Measurements from ENCODE around the gene HLA-B.
A peak's percentile ranks its signal among the peaks of the same experiment; 100 is the strongest.

Gene HLA-B

DNA sequence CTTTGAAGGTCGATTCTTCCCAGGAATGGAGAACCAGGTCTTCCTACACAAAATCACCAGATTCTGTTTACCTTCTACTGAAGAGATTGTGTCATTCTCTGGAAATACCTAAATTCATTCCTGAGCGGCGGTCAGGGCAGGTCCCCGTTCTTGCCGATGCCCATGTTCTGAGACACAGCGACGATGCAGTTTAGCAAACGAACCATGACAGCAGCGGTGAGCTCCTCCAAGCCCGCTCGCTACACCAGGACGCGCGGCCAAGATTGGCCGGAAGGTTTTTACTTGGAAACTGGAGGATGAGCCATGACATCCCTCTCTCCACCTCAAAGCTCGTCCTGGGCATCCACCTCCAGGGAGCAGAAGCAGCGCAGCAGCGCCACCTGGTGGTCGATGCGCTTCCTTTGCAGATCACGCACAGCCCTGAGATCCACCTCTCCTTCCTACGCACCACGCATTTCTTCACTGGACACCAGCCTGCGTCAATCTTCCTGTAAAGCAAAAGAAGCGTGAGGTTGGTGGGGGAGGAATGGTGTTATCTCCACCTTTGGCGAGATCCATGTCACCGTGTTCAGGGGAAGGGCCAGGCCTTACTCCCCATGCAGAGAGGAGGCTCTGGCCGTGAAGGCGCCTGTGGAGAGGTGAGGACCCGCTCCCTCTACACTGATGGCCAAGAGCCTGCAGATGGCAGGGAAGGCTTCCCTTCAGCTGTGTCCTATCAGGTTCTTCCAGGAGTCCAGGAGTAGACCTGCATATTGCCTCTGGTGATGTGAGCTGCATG lies 9.9 kb upstream of the HLA-B start:
- H3K27ac ChIP-seq (ENCODE audit: low read length): no peak overlapping the region
- H3K9me3 ChIP-seq (ENCODE audit: insufficient read depth, low read length): no peaks in the 10 kb centered on the region
- no peaks in the 10 kb centered on the region for H4K20me1 ChIP-seq (ENCODE audit: insufficient read depth, low read length)
- peak overlapping the region; percentile 81 for H3K4me3 ChIP-seq (ENCODE audit: low read length)
- peaks cover 12% of the 10 kb centered on the region; the same call in 1 of the 2 replicates for H3K27me3 ChIP-seq (ENCODE audit: low read depth, low read length)
- TF ChIP-seq, protein P1, sequence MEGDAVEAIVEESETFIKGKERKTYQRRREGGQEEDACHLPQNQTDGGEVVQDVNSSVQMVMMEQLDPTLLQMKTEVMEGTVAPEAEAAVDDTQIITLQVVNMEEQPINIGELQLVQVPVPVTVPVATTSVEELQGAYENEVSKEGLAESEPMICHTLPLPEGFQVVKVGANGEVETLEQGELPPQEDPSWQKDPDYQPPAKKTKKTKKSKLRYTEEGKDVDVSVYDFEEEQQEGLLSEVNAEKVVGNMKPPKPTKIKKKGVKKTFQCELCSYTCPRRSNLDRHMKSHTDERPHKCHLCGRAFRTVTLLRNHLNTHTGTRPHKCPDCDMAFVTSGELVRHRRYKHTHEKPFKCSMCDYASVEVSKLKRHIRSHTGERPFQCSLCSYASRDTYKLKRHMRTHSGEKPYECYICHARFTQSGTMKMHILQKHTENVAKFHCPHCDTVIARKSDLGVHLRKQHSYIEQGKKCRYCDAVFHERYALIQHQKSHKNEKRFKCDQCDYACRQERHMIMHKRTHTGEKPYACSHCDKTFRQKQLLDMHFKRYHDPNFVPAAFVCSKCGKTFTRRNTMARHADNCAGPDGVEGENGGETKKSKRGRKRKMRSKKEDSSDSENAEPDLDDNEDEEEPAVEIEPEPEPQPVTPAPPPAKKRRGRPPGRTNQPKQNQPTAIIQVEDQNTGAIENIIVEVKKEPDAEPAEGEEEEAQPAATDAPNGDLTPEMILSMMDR (IDR thresholded peaks at IDR 0.05; ENCODE audit: low read depth, low read length): peak; percentile 83
- no peak for TF ChIP-seq EZH2phosphoT487 (IDR thresholded peaks at IDR 0.05; ENCODE audit: low read depth)
- peak overlapping the region; percentile 86 for H2AFZ ChIP-seq (ENCODE audit: low read depth, low read length)
- H3K36me3 ChIP-seq (replicated peaks; ENCODE audit: low read depth, low read length): no peaks in the 10 kb centered on the region
- H3K4me1 ChIP-seq (ENCODE audit: low read length): peaks cover 4% of the 10 kb centered on the region
- no peaks in the 10 kb centered on the region for H3K79me2 ChIP-seq (ENCODE audit: low read length)
- H3K4me2 ChIP-seq (ENCODE audit: low read length): peak overlapping the region; percentile 95
- peak overlapping the region; percentile 22; the same call in 1 of the 2 replicates for H3K9ac ChIP-seq (ENCODE audit: low read length)

DNA sequence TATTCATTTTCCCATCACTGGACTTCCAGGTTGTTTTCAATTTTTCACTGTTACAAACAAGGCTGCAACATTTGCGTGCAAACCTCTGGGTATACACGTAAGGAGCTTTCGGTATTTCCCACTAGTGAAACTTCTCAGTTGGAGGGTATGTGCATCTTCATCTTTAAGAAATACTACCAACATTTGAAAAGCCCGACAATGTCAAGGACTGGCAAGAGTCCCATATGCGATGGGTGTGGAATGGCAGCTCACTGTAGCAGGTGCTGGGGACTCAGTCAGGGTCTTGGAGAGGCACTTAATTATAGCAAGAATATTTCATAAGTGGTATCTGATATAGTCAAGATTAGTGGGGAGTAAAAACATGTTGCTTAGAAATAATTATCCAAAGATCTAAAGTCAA lies 8.9 kb upstream of the HLA-B start:
- peaks cover 12% of the 10 kb centered on the region; the same call in 1 of the 2 replicates for H3K27me3 ChIP-seq (ENCODE audit: low read depth, low read length)
- peaks cover 4% of the 10 kb centered on the region for H3K4me1 ChIP-seq (ENCODE audit: low read length)
- H3K79me2 ChIP-seq (ENCODE audit: low read length): no peaks in the 10 kb centered on the region
- H3K9ac ChIP-seq (ENCODE audit: low read length): no peak overlapping the region
- H3K36me3 ChIP-seq (replicated peaks; ENCODE audit: low read depth, low read length): no peaks in the 10 kb centered on the region
- TF ChIP-seq, protein P1 (IDR thresholded peaks at IDR 0.05; ENCODE audit: low read depth, low read length): no peak
- no peak for TF ChIP-seq EZH2phosphoT487 (IDR thresholded peaks at IDR 0.05; ENCODE audit: low read depth)
- H4K20me1 ChIP-seq (ENCODE audit: insufficient read depth, low read length): no peaks in the 10 kb centered on the region
- H2AFZ ChIP-seq (ENCODE audit: low read depth, low read length): no peak overlapping the region
- no peak overlapping the region for H3K4me2 ChIP-seq (ENCODE audit: low read length)
- no peaks in the 10 kb centered on the region for H3K9me3 ChIP-seq (ENCODE audit: insufficient read depth, low read length)
- H3K27ac ChIP-seq (ENCODE audit: low read length): no peak overlapping the region
- H3K4me3 ChIP-seq (ENCODE audit: low read length): no peak overlapping the region

DNA sequence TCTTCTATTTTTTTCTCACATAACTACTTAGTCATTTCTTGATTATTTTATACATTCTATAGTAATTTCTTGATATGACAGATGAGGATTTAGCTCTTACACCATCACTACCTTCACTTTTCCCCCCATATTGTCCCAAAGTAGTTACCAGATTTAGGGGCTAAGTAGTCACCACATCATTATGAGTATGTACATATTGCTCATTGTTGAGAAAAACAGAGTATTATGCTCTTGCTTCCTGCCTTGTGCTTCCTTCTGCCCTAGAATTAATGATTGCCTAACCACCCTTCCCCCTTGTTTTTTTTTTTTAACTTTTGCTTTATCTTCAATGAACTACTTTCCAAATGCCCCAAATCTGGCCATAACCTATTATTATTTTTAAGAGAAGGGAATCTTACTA lies 6.8 kb upstream of the HLA-B start:
- Histone ChIP-seq H3K27ac (ENCODE audit: low read length) (no peak overlapping the region), H3K36me3 (replicated peaks; ENCODE audit: low read depth, low read length) (no peaks in the 10 kb centered on the region), H4K20me1 (ENCODE audit: insufficient read depth, low read length) (no peaks in the 10 kb centered on the region), H3K27me3 (ENCODE audit: low read depth, low read length) (peaks cover 12% of the 10 kb centered on the region; the same call in 1 of the 2 replicates), H2AFZ (ENCODE audit: low read depth, low read length) (no peak overlapping the region), H3K4me2 (ENCODE audit: low read length) (no peak overlapping the region), H3K9me3 (ENCODE audit: insufficient read depth, low read length) (no peaks in the 10 kb centered on the region), H3K4me3 (ENCODE audit: low read length) (no peak overlapping the region), H3K79me2 (ENCODE audit: low read length) (no peaks in the 10 kb centered on the region), H3K4me1 (ENCODE audit: low read length) (peaks cover 6% of the 10 kb centered on the region), H3K9ac (ENCODE audit: low read length) (no peak overlapping the region)
- TF ChIP-seq, protein P1 (IDR thresholded peaks at IDR 0.05; ENCODE audit: low read depth, low read length): no peak
- TF ChIP-seq EZH2phosphoT487 (IDR thresholded peaks at IDR 0.05; ENCODE audit: low read depth): no peak

DNA sequence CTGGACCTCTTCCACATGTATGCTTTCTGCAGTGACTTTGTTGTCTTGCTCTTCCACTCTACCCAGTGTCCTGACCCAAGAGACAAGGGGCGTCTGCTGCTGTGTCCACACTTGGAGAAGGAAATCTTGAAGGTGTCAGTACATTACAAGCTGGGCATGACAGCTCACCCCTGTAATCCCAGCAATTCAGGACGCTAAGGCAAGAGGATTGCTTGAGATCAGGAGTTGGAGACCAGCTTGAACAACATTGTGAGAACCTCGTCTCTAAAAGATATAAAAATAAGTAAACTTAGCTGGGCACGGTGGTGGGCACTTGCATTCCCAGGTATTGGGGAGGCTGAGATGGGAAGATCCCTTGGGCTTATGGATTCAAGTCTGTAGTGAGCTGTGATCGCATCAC lies 5.8 kb upstream of the HLA-B start:
- Histone ChIP-seq H3K27ac (ENCODE audit: low read length) (no peak overlapping the region), H3K4me2 (ENCODE audit: low read length) (no peak overlapping the region), H3K79me2 (ENCODE audit: low read length) (no peaks in the 10 kb centered on the region), H2AFZ (ENCODE audit: low read depth, low read length) (no peak overlapping the region), H4K20me1 (ENCODE audit: insufficient read depth, low read length) (no peaks in the 10 kb centered on the region), H3K27me3 (ENCODE audit: low read depth, low read length) (peaks cover 8% of the 10 kb centered on the region; the same call in 1 of the 2 replicates), H3K4me1 (ENCODE audit: low read length) (peaks cover 17% of the 10 kb centered on the region), H3K9ac (ENCODE audit: low read length) (no peak overlapping the region), H3K36me3 (replicated peaks; ENCODE audit: low read depth, low read length) (no peaks in the 10 kb centered on the region), H3K4me3 (ENCODE audit: low read length) (no peak overlapping the region), H3K9me3 (ENCODE audit: insufficient read depth, low read length) (no peaks in the 10 kb centered on the region)
- TF ChIP-seq, protein P1 (IDR thresholded peaks at IDR 0.05; ENCODE audit: low read depth, low read length): no peak
- no peak for TF ChIP-seq EZH2phosphoT487 (IDR thresholded peaks at IDR 0.05; ENCODE audit: low read depth)

All from OCI-LY3 (cell line).